GM20000 (cell line): ENCODE results near the gene GPR153.
A peak's percentile ranks its signal among the peaks of the same experiment; 100 is the strongest.

Experiments
- DNase-seq: peaks from one replicate; pipeline ENCODE4 v3.0.0; 2012; ENCODE audit warnings: low spot score
- CTCF ChIP-seq: IDR thresholded peaks from 2 replicates; pipeline ENCODE4 v1.5.1; 2012; ENCODE audit warnings: mild to moderate bottlenecking, control low read depth; ENCODE audit errors: extremely low read depth, missing control alignments

Gene GPR153

GRCh38 chr1:6205849-6206519 lies 54.9 kb downstream of the GPR153 start, which contains the start of gene RNF207:
TSS of gene RNF207 (plus strand) at chr1:6206119. CDS start at chr1:6206536, 417 bp downstream.
- TF ChIP-seq CTCF = no peak
- DNase-seq = peak; percentile 94

- no peak for DNase-seq
- no peak for TF ChIP-seq CTCF
Observed at GRCh38 chr1:6202256-6202655, 58.6 kb downstream of the GPR153 start.

GRCh38 chr1:6200188-6200809 lies 60.6 kb downstream of the GPR153 start:
- no peak for TF ChIP-seq CTCF
- no peak for DNase-seq

- TF ChIP-seq CTCF = no peak
- DNase-seq = peak; percentile 92
Observed at GRCh38 chr1:6199298-6200187, 61.4 kb downstream of the GPR153 start, which contains the start of gene RPL22. TSS of gene RPL22 (minus strand) at chr1:6199595. CDS start at chr1:6199573, 22 bp downstream.

- no peak for DNase-seq
- TF ChIP-seq CTCF = no peak
Observed at GRCh38 chr1:6198646-6199297, 62.1 kb downstream of the GPR153 start.

GRCh38 chr1:6197746-6198427 lies 63.0 kb downstream of the GPR153 start:
- no peak for DNase-seq
- TF ChIP-seq CTCF = no peak
